Measurements from ENCODE around the gene PRMT1.

- TF ChIP-seq CTCF (IDR thresholded peaks at IDR 0.05) (no peak), ZFX (IDR thresholded peaks at IDR 0.05; ENCODE audit: borderline replicate concordance) (no peak)
Measured at GRCh38 chr19:49685845-49686332, 8.8 kb downstream of the PRMT1 start.

Data from 22Rv1 (cell line).